ENCODE data around the gene FUT3.

The FUT3 gene

GRCh38 chr19:5821521-5822180 lies 29.6 kb downstream of the FUT3 start:
- H3K4me3 ChIP-seq (ENCODE audit: low read length): no peak overlapping the region
- DNase-seq: no peak
- no peak overlapping the region for H2BK5ac ChIP-seq (ENCODE audit: low read length)
- no peak overlapping the region for H4K8ac ChIP-seq (ENCODE audit: low read depth, low read length)
- no peak overlapping the region for H3K9ac ChIP-seq (ENCODE audit: low read length)
- no peak overlapping the region for H2AK5ac ChIP-seq (ENCODE audit: low read length)
- H4K5ac ChIP-seq (ENCODE audit: low read length): no peak overlapping the region
- WGBS (ENCODE audit: extremely low coverage, insufficient coverage, low lambda C conversion rate): no CpG with 5 or more reads among the region's 8 CpGs
- no peak overlapping the region for H3K56ac ChIP-seq (ENCODE audit: low read length)
- H3K79me2 ChIP-seq (ENCODE audit: control insufficient read depth, insufficient read depth, low read length): no peaks in the 10 kb centered on the region
- H3K18ac ChIP-seq (ENCODE audit: low read length): no peak overlapping the region
- no peak overlapping the region for H3K4ac ChIP-seq (ENCODE audit: low read depth, low read length)
- no peaks in the 10 kb centered on the region for H3K27me3 ChIP-seq (ENCODE audit: insufficient read depth, low read length, poor library complexity)
- H3K4me2 ChIP-seq (ENCODE audit: low read length): no peak overlapping the region
- no peak overlapping the region for H2BK15ac ChIP-seq (replicated peaks; ENCODE audit: low read depth)
- no peak overlapping the region for H3K23ac ChIP-seq (ENCODE audit: low read length)
- H2BK120ac ChIP-seq (ENCODE audit: low read depth, low read length): no peak overlapping the region
- no peak overlapping the region for H3K27ac ChIP-seq (ENCODE audit: low read depth, low read length)
- H3K4me1 ChIP-seq (ENCODE audit: control insufficient read depth, low read depth, low read length): no peaks in the 10 kb centered on the region
- no peaks in the 10 kb centered on the region for H3K79me1 ChIP-seq (ENCODE audit: low read length)
- no peaks in the 10 kb centered on the region for H3K36me3 ChIP-seq (ENCODE audit: control insufficient read depth, insufficient read depth, low read length)

GRCh38 chr19:5820785-5821184 lies 30.5 kb downstream of the FUT3 start:
- Histone ChIP-seq H2BK15ac (replicated peaks; ENCODE audit: low read depth) (no peak overlapping the region), H3K18ac (ENCODE audit: low read length) (no peak overlapping the region), H3K27ac (ENCODE audit: low read depth, low read length) (no peak overlapping the region), H3K4me1 (ENCODE audit: control insufficient read depth, low read depth, low read length) (no peaks in the 10 kb centered on the region), H3K56ac (ENCODE audit: low read length) (no peak overlapping the region), H3K4ac (ENCODE audit: low read depth, low read length) (no peak overlapping the region), H3K36me3 (ENCODE audit: control insufficient read depth, insufficient read depth, low read length) (no peaks in the 10 kb centered on the region), H3K4me3 (ENCODE audit: low read length) (no peak overlapping the region), H3K79me2 (ENCODE audit: control insufficient read depth, insufficient read depth, low read length) (no peaks in the 10 kb centered on the region), H3K27me3 (ENCODE audit: insufficient read depth, low read length, poor library complexity) (no peaks in the 10 kb centered on the region), H4K8ac (ENCODE audit: low read depth, low read length) (no peak overlapping the region), H2BK5ac (ENCODE audit: low read length) (no peak overlapping the region), H4K5ac (ENCODE audit: low read length) (no peak overlapping the region), H3K9ac (ENCODE audit: low read length) (no peak overlapping the region), H3K79me1 (ENCODE audit: low read length) (no peaks in the 10 kb centered on the region), H2AK5ac (ENCODE audit: low read length) (no peak overlapping the region), H3K23ac (ENCODE audit: low read length) (no peak overlapping the region), H3K4me2 (ENCODE audit: low read length) (no peak overlapping the region), H2BK120ac (ENCODE audit: low read depth, low read length) (no peak overlapping the region)
- DNase-seq: no peak
- WGBS (ENCODE audit: extremely low coverage, insufficient coverage, low lambda C conversion rate): no CpG with 5 or more reads among the region's 6 CpGs

- H3K56ac ChIP-seq (ENCODE audit: low read length): no peak overlapping the region
- DNase-seq: no peak
- no CpG with 5 or more reads among the region's 10 CpGs for WGBS (ENCODE audit: extremely low coverage, insufficient coverage, low lambda C conversion rate)
Measured at GRCh38 chr19:5818594-5818993, 32.7 kb downstream of the FUT3 start.

GRCh38 chr19:5817218-5817617 lies 34.0 kb downstream of the FUT3 start:
- Histone ChIP-seq H3K27ac (ENCODE audit: low read depth, low read length) (no peak overlapping the region), H4K8ac (ENCODE audit: low read depth, low read length) (no peak overlapping the region), H3K36me3 (ENCODE audit: control insufficient read depth, insufficient read depth, low read length) (no peaks in the 10 kb centered on the region), H3K4me1 (ENCODE audit: control insufficient read depth, low read depth, low read length) (no peaks in the 10 kb centered on the region), H2BK120ac (ENCODE audit: low read depth, low read length) (no peak overlapping the region), H3K79me1 (ENCODE audit: low read length) (no peaks in the 10 kb centered on the region), H2BK15ac (replicated peaks; ENCODE audit: low read depth) (no peak overlapping the region), H2AK5ac (ENCODE audit: low read length) (no peak overlapping the region), H3K4ac (ENCODE audit: low read depth, low read length) (no peak overlapping the region), H4K5ac (ENCODE audit: low read length) (no peak overlapping the region), H3K79me2 (ENCODE audit: control insufficient read depth, insufficient read depth, low read length) (no peaks in the 10 kb centered on the region), H2BK5ac (ENCODE audit: low read length) (no peak overlapping the region), H3K9ac (ENCODE audit: low read length) (no peak overlapping the region), H3K4me2 (ENCODE audit: low read length) (no peak overlapping the region), H3K27me3 (ENCODE audit: insufficient read depth, low read length, poor library complexity) (no peaks in the 10 kb centered on the region), H3K4me3 (ENCODE audit: low read length) (no peak overlapping the region), H3K23ac (ENCODE audit: low read length) (no peak overlapping the region), H3K18ac (ENCODE audit: low read length) (no peak overlapping the region), H3K56ac (ENCODE audit: low read length) (no peak overlapping the region)
- WGBS (ENCODE audit: extremely low coverage, insufficient coverage, low lambda C conversion rate): no CpG with 5 or more reads among the region's 2 CpGs
- DNase-seq: no peak

More at GRCh38 chr19:5818594-5818993, 32.7 kb downstream of the FUT3 start:
- Histone ChIP-seq H2BK120ac (ENCODE audit: low read depth, low read length) (no peak overlapping the region), H3K27ac (ENCODE audit: low read depth, low read length) (no peak overlapping the region), H3K36me3 (ENCODE audit: control insufficient read depth, insufficient read depth, low read length) (no peaks in the 10 kb centered on the region), H3K79me1 (ENCODE audit: low read length) (no peaks in the 10 kb centered on the region), H3K9ac (ENCODE audit: low read length) (no peak overlapping the region), H3K4me3 (ENCODE audit: low read length) (no peak overlapping the region), H3K27me3 (ENCODE audit: insufficient read depth, low read length, poor library complexity) (no peaks in the 10 kb centered on the region), H3K23ac (ENCODE audit: low read length) (no peak overlapping the region), H2AK5ac (ENCODE audit: low read length) (no peak overlapping the region), H3K4me2 (ENCODE audit: low read length) (no peak overlapping the region), H2BK15ac (replicated peaks; ENCODE audit: low read depth) (no peak overlapping the region), H3K18ac (ENCODE audit: low read length) (no peak overlapping the region), H3K79me2 (ENCODE audit: control insufficient read depth, insufficient read depth, low read length) (no peaks in the 10 kb centered on the region), H2BK5ac (ENCODE audit: low read length) (no peak overlapping the region), H4K5ac (ENCODE audit: low read length) (no peak overlapping the region), H3K4ac (ENCODE audit: low read depth, low read length) (no peak overlapping the region), H3K4me1 (ENCODE audit: control insufficient read depth, low read depth, low read length) (no peaks in the 10 kb centered on the region), H4K8ac (ENCODE audit: low read depth, low read length) (no peak overlapping the region)

- no peak overlapping the region for H2BK120ac ChIP-seq (ENCODE audit: low read depth, low read length)
- WGBS (ENCODE audit: extremely low coverage, insufficient coverage, low lambda C conversion rate): no CpG with 5 or more reads among the region's 11 CpGs
- H3K4me2 ChIP-seq (ENCODE audit: low read length): no peak overlapping the region
- no peak overlapping the region for H4K8ac ChIP-seq (ENCODE audit: low read depth, low read length)
- H4K5ac ChIP-seq (ENCODE audit: low read length): no peak overlapping the region
- H3K23ac ChIP-seq (ENCODE audit: low read length): no peak overlapping the region
- H3K56ac ChIP-seq (ENCODE audit: low read length): no peak overlapping the region
- H3K18ac ChIP-seq (ENCODE audit: low read length): no peak overlapping the region
- H3K9ac ChIP-seq (ENCODE audit: low read length): no peak overlapping the region
- H3K4ac ChIP-seq (ENCODE audit: low read depth, low read length): no peak overlapping the region
- no peaks in the 10 kb centered on the region for H3K4me1 ChIP-seq (ENCODE audit: control insufficient read depth, low read depth, low read length)
- H3K4me3 ChIP-seq (ENCODE audit: low read length): no peak overlapping the region
- no peaks in the 10 kb centered on the region for H3K79me1 ChIP-seq (ENCODE audit: low read length)
- no peak overlapping the region for H2BK15ac ChIP-seq (replicated peaks; ENCODE audit: low read depth)
- H3K27ac ChIP-seq (ENCODE audit: low read depth, low read length): no peak overlapping the region
- no peak overlapping the region for H2AK5ac ChIP-seq (ENCODE audit: low read length)
- DNase-seq: no peak
- no peaks in the 10 kb centered on the region for H3K27me3 ChIP-seq (ENCODE audit: insufficient read depth, low read length, poor library complexity)
- no peak overlapping the region for H2BK5ac ChIP-seq (ENCODE audit: low read length)
- H3K79me2 ChIP-seq (ENCODE audit: control insufficient read depth, insufficient read depth, low read length): no peaks in the 10 kb centered on the region
- no peaks in the 10 kb centered on the region for H3K36me3 ChIP-seq (ENCODE audit: control insufficient read depth, insufficient read depth, low read length)
Measured at GRCh38 chr19:5814852-5815246, 36.4 kb downstream of the FUT3 start.

Data from mesendoderm (in vitro differentiated cells).